SK-N-SH (cell line): ENCODE data around the gene TMEM196.

Experiments
- POLR2AphosphoS5 ChIP-seq: IDR thresholded peaks from 2 replicates; pipeline ENCODE4 v1.6.1; 2012; ENCODE audit warnings: low read depth, low read length
- TF ChIP-seq, protein P1 (sequence below): fragments of 200-600 bp; sonication (generic); IDR thresholded peaks from 2 replicates; pipeline ENCODE4 v1.6.1; 2017; ENCODE audit warnings: antibody characterized with exemption, mild to moderate bottlenecking, moderate library complexity

GRCh38 chr7:19775578-19775977, 2.2 kb upstream of the TMEM196 start:
- TF ChIP-seq POLR2AphosphoS5: no peak
- TF ChIP-seq, protein P1, sequence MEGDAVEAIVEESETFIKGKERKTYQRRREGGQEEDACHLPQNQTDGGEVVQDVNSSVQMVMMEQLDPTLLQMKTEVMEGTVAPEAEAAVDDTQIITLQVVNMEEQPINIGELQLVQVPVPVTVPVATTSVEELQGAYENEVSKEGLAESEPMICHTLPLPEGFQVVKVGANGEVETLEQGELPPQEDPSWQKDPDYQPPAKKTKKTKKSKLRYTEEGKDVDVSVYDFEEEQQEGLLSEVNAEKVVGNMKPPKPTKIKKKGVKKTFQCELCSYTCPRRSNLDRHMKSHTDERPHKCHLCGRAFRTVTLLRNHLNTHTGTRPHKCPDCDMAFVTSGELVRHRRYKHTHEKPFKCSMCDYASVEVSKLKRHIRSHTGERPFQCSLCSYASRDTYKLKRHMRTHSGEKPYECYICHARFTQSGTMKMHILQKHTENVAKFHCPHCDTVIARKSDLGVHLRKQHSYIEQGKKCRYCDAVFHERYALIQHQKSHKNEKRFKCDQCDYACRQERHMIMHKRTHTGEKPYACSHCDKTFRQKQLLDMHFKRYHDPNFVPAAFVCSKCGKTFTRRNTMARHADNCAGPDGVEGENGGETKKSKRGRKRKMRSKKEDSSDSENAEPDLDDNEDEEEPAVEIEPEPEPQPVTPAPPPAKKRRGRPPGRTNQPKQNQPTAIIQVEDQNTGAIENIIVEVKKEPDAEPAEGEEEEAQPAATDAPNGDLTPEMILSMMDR: peak; percentile 20; the same call in 1 of the 2 replicates
